GM06990 (cell line): Measurements from ENCODE around the gene IFT172.

Experiments used
- DNase-seq: peaks from one replicate; pipeline ENCODE4 v3.0.0-alpha.2; 2011; ENCODE audit not compliant: insufficient read length; ENCODE audit errors: extremely low read depth
- H3K27me3 ChIP-seq: replicated peaks from 2 replicates; pipeline ENCODE4 v1.6.0; 2011; ENCODE audit warnings: low read length; ENCODE audit not compliant: control insufficient read depth, insufficient read depth
- H3K36me3 ChIP-seq: 2 replicates; pipeline ENCODE4 v1.5.1; 2011; ENCODE audit warnings: low read length; ENCODE audit not compliant: control insufficient read depth, insufficient read depth
- H3K4me3 ChIP-seq: replicated peaks from 2 replicates; pipeline ENCODE4 v1.5.1; 2011; ENCODE audit warnings: low read depth, mild to moderate bottlenecking, control low read depth, low read length
- TF ChIP-seq, protein P1 (sequence below): IDR thresholded peaks from 2 replicates; pipeline ENCODE4 v1.5.1; 2011; ENCODE audit warnings: low read length, control low read depth, mild to moderate bottlenecking, inconsistent platforms; ENCODE audit not compliant: insufficient read depth, poor library complexity, severe bottlenecking

IFT172 gene

DNA sequence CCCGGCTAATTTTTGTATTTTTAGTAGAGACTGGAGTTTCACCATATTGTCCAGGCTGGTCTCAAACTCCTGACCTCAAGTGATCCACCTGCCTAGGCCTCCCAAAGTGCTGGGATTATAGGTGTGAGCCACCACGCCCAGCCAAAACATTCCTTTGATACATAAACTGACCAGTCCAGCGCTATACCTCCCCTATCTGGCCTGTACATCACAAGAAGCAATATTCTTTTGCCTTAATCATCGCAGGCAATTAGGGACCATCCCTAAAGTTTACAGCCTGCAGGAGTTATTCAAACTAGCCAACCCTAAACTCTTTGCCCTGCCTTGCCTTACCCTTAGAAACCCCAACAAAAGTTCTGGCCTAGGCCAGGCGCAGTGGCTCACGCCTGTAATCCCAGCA, 73.4 kb downstream of the IFT172 start:
- TF ChIP-seq, protein P1, sequence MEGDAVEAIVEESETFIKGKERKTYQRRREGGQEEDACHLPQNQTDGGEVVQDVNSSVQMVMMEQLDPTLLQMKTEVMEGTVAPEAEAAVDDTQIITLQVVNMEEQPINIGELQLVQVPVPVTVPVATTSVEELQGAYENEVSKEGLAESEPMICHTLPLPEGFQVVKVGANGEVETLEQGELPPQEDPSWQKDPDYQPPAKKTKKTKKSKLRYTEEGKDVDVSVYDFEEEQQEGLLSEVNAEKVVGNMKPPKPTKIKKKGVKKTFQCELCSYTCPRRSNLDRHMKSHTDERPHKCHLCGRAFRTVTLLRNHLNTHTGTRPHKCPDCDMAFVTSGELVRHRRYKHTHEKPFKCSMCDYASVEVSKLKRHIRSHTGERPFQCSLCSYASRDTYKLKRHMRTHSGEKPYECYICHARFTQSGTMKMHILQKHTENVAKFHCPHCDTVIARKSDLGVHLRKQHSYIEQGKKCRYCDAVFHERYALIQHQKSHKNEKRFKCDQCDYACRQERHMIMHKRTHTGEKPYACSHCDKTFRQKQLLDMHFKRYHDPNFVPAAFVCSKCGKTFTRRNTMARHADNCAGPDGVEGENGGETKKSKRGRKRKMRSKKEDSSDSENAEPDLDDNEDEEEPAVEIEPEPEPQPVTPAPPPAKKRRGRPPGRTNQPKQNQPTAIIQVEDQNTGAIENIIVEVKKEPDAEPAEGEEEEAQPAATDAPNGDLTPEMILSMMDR = no peak
- no peaks in the 10 kb centered on the region for H3K27me3 ChIP-seq
- no peak overlapping the region for H3K4me3 ChIP-seq
- no peaks in the 10 kb centered on the region for H3K36me3 ChIP-seq
- DNase-seq = no peak

DNA sequence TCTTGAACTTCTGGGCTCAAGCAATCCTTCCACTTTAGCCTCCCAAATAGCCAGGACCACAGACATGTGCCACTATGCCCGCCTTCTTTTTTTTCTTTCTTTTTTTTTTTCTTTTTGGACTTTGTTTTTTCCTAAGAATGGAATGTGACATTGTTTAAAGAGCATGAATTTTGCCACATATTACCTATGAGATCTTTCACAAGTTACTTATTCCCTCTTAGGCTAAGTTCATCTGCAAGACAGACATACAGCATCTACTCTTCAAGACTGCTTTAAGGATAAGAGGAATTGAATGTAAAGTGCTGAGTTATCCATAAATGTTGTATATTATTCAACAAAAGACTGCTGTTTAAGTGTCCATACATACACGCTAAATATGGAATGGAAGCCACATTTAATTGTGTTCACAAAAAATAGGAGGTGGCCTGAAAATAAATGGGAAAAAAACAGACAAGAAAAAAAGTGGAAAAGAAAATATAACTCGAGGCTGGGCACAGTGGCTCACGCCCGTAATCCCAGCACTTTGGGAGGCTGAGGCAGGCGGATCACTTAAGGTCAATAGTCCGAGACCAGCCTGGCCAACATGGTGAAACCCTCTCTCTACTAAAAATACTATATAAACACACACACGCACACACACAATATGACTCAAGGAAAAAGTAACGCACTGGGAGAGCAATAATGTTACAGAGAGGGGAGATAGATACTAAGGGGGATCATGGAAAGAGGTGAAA, 77.0 kb downstream of the IFT172 start:
- H3K4me3 ChIP-seq = no peak overlapping the region
- TF ChIP-seq, protein P1 = no peak
- no peak for DNase-seq

DNA sequence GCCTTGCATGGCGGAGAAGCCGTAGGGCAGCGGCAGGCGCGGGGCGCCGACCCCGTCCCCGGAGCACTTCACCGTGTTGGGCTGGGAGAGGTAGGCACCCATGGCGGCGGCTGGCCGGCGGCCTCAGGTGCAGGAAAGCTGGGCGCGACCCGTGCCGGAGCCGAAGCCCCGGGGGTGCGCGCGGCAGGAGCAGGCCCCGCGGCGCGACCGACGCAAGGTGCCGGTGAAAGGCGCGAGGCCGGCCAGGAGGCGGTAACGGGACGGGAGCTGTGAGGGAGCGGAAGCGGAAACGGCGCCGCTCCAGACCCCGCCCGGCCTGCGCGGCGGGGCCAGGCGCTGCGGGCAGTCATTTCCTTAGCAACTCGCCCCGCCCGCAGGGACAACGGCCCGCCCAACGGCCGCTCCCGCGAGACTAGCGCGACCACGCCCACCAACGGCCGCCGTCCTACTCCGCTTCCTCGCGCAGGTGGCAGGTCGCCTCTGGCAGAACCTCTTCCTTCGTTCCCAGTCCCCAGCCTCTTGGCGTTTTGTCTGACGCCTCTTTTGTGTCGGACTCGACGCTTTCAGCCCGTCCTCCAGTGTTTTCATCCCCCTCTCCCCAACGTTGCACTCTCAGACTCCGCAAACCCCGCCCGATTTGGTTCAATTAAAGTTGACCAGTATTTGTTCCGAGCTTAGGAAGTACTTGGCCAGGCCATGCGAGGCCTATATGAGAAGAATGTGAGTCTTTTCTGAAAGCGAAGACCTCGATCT, 80.0 kb downstream of the IFT172 start, which contains the start of gene PPM1G:
Gene PPM1G (minus strand): TSS at position 271 of the 753 bp plus-strand sequence. CDS start 169 bp downstream, at position 102.
- H3K27me3 ChIP-seq = no peaks in the 10 kb centered on the region

More for the DNA sequence above, 77.0 kb downstream of the IFT172 start:
- no peaks in the 10 kb centered on the region for H3K27me3 ChIP-seq
- no peaks in the 10 kb centered on the region for H3K36me3 ChIP-seq

DNA sequence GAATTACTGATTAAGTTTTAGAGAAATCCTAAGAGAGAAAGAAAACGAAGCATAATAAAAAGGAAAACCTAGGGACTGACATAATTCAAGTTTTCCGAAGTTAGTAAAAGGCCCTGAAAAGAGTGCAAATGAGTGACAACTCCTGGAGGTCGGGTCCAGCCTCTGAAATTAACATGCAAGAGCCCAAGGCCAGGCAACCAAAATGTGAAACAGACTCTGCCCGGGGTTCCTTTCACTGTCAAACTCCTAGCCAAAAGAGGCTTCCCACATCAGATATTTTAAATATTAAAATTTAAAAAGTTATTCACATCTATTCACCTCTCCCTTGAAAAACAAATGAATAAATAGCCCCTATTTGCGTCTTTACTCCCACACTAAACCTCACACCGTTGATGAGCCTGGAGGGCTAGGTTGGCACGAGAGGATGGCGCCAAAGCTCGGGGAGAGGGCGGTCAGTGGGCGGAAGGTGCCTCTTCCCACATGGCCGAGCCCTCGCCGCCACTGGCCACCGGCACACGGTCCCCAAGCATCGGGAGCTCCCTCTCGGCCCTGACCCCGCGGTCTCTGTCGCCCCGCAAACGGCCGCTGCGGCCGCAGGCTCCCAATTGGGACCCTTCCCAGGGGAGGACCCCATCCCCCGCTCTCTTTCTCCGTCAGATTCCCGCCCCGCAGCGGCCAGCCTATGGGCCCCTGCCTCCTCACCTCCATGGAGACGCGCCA, 80.8 kb downstream of the IFT172 start:
- peak overlapping the region; percentile 97 for H3K4me3 ChIP-seq
- TF ChIP-seq, protein P1 = no peak
- no peaks in the 10 kb centered on the region; the same call in 1 of the 2 replicates for H3K36me3 ChIP-seq
- no peaks in the 10 kb centered on the region for H3K27me3 ChIP-seq
- no peak for DNase-seq

More for the DNA sequence above, 80.0 kb downstream of the IFT172 start, which contains the start of gene PPM1G:
- Histone ChIP-seq H3K36me3 (no peaks in the 10 kb centered on the region; the same call in 1 of the 2 replicates), H3K4me3 (peak within 1 kb of the TSS; percentile 97)
- peak; percentile 99 for DNase-seq
- TF ChIP-seq, protein P1 = no peak

DNA sequence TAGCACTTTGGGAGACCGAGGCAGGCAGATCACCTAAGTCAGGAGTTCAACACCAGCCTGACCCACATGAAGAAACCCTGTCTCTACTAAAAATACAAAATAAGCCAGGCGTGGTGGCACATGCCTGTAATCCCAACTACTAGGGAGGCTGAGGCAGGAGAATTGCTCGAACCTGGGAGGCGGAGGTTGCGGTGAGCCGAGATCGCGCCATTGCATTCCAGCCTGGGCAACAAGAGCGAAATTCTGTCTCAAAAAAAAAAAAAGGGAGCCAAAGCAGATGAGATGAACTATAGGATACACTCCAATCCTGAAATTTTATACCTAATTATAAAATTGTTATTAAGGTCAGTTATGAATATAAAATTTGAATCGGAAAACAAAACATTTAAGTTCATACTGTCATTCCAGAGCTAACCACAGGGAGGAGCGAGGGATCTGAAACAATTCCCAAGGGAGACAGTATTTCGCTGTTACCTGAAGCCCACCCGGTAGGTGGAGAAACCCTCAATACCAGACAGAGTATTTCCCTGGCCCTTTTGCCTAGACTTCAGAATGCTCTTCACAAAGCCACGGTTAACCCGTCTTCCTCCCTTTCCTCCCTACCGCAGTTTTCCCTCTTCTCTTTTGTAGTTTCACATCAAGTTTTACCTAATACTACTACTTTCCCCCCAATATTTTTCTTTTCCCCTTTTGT, 81.6 kb downstream of the IFT172 start:
- H3K27me3 ChIP-seq = no peaks in the 10 kb centered on the region
- no peaks in the 10 kb centered on the region; the same call in 1 of the 2 replicates for H3K36me3 ChIP-seq
- no peak for DNase-seq
- H3K4me3 ChIP-seq = peak overlapping the region; percentile 97
- TF ChIP-seq, protein P1 = peak; percentile 33
